IMR-90 (cell line): ENCODE results near the gene RPL18.

Experiments
- BHLHE40 ChIP-seq: fragments of 150-350 bp; IDR thresholded peaks from 2 replicates; pipeline ENCODE4 v1.6.1; 2016; ENCODE audit warnings: mild to moderate bottlenecking, low read depth, low read length
- FOS ChIP-seq: fragments of 150-350 bp; IDR thresholded peaks from 2 replicates; pipeline ENCODE4 v1.6.1; 2016; ENCODE audit warnings: low read depth, low read length
- MAZ ChIP-seq: IDR thresholded peaks from 2 replicates; pipeline ENCODE4 v1.6.1; 2012; ENCODE audit warnings: low read depth, mild to moderate bottlenecking, low read length, improper control_type of control experiment, moderate library complexity, borderline replicate concordance
- MXI1 ChIP-seq: IDR thresholded peaks from 2 replicates; pipeline ENCODE4 v1.6.1; 2012; ENCODE audit warnings: low read depth, mild to moderate bottlenecking, low read length, moderate library complexity, borderline replicate concordance
- POLR2A ChIP-seq: IDR thresholded peaks from 2 replicates; pipeline ENCODE4 v1.6.1; 2012; ENCODE audit warnings: mild to moderate bottlenecking, low read depth, low read length
- RFX5 ChIP-seq: IDR thresholded peaks from 2 replicates; pipeline ENCODE4 v1.8.0; 2012; ENCODE audit warnings: low read depth, mild to moderate bottlenecking, low read length, moderate library complexity
- SMC3 ChIP-seq: fragments of 150-350 bp; IDR thresholded peaks from 2 replicates; pipeline ENCODE4 v1.6.1; 2016; ENCODE audit warnings: low read depth, mild to moderate bottlenecking, antibody characterized with exemption, low read length, moderate library complexity
- TF ChIP-seq, protein P1 (sequence below): conservative IDR thresholded peaks from 2 replicates; pipeline ENCODE4 v1.5.1; 2012; ENCODE audit warnings: mild to moderate bottlenecking, low read depth, low read length, improper control_type of control experiment
- TF ChIP-seq, protein P2 (sequence below): fragments of 150-350 bp; IDR thresholded peaks from 2 replicates; pipeline ENCODE4 v1.6.1; 2016; ENCODE audit warnings: low read depth, mild to moderate bottlenecking, low read length, moderate library complexity, borderline replicate concordance
- TF ChIP-seq, protein P3 (sequence below): fragments of 150-350 bp; IDR thresholded peaks from 2 replicates; pipeline ENCODE4 v1.6.1; 2017; ENCODE audit warnings: mild to moderate bottlenecking, antibody characterized with exemption, low read length, low read depth

DNA sequence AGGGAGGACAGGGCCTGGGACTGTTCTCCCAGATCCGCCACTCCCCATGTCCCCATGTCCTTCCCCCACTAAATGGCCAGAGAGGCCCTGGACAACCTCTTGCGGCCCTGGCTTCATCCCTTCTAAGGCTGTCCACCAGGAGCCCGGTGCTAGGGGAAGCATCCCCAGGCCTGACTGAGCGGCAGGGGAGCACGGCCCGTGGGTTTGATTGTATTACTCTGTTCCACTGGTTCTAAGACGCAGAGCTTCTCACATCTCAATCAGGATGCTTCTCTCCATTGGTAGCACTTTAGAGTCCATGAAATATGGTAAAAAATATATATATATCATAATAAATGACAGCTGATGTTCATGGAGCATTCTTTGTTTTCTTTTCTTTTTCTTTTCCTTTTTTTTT, 11.6 kb downstream of the RPL18 start:
- TF ChIP-seq, protein P1, sequence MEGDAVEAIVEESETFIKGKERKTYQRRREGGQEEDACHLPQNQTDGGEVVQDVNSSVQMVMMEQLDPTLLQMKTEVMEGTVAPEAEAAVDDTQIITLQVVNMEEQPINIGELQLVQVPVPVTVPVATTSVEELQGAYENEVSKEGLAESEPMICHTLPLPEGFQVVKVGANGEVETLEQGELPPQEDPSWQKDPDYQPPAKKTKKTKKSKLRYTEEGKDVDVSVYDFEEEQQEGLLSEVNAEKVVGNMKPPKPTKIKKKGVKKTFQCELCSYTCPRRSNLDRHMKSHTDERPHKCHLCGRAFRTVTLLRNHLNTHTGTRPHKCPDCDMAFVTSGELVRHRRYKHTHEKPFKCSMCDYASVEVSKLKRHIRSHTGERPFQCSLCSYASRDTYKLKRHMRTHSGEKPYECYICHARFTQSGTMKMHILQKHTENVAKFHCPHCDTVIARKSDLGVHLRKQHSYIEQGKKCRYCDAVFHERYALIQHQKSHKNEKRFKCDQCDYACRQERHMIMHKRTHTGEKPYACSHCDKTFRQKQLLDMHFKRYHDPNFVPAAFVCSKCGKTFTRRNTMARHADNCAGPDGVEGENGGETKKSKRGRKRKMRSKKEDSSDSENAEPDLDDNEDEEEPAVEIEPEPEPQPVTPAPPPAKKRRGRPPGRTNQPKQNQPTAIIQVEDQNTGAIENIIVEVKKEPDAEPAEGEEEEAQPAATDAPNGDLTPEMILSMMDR, result no peak
- TF ChIP-seq RFX5, result no peak
- TF ChIP-seq BHLHE40, result no peak
- TF ChIP-seq POLR2A, result no peak
- no peak for TF ChIP-seq MAZ
- TF ChIP-seq MXI1, result no peak
- no peak for TF ChIP-seq SMC3
- TF ChIP-seq, protein P2, sequence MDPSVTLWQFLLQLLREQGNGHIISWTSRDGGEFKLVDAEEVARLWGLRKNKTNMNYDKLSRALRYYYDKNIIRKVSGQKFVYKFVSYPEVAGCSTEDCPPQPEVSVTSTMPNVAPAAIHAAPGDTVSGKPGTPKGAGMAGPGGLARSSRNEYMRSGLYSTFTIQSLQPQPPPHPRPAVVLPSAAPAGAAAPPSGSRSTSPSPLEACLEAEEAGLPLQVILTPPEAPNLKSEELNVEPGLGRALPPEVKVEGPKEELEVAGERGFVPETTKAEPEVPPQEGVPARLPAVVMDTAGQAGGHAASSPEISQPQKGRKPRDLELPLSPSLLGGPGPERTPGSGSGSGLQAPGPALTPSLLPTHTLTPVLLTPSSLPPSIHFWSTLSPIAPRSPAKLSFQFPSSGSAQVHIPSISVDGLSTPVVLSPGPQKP, result no peak
- TF ChIP-seq FOS, result no peak
- TF ChIP-seq, protein P3, sequence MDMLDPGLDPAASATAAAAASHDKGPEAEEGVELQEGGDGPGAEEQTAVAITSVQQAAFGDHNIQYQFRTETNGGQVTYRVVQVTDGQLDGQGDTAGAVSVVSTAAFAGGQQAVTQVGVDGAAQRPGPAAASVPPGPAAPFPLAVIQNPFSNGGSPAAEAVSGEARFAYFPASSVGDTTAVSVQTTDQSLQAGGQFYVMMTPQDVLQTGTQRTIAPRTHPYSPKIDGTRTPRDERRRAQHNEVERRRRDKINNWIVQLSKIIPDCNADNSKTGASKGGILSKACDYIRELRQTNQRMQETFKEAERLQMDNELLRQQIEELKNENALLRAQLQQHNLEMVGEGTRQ, result no peak
